PFSK-1 (cell line): ENCODE results near the gene LRRC59.

ENCODE experiments used
- POLR2AphosphoS5 ChIP-seq: IDR thresholded peaks from 2 replicates; pipeline ENCODE4 v1.6.1; 2012; ENCODE audit warnings: low read depth, mild to moderate bottlenecking, control low read depth, low read length, moderate library complexity
- REST ChIP-seq, 2 experiments: IDR thresholded peaks; 2 replicates each; pipeline versions ENCODE4 v1.6.1 to v1.8.0; 2011 to 2012; ENCODE audit warnings: low read depth in 2 of 2, low read length in 2 of 2, control low read depth in 1 of 2, inconsistent platforms in 1 of 2, mild to moderate bottlenecking in 1 of 2, moderate library complexity in 1 of 2; ENCODE audit not compliant: insufficient read depth in 1 of 2

DNA sequence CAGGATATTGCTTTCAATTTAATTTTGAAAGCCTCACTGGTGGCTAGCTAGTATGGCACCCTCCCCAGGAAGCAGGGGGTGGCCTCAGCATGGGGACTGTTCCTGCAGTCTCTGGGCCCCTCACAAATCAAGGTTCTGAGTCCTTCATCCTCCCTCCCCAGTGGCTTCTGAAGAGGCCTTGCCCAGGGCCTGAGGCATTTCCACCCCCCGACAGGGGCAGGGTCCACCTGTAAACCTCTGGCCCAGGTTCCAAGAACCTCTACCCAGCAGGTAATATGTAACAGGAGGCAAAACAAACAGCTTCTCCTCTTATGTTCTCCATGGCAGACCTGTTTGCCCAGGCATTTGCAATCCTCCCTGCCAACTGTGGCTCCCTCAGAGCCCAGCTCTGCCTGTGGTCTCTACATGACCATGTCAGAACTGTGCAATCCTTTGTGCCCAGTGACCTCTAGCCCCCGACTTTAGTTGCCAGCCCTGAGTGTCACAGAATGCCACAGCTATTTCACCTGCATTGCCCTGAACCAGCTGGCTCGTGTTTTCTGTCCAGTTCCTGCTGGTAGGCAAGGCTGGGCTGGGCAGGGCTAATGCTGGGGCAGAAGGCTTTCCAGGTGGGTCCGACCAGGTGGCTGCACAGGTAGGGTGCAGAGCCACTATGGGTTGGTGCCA is 43.0 kb upstream of the LRRC59 start:
- TF ChIP-seq POLR2AphosphoS5 (no peak), REST (IDR thresholded peaks at IDR 0.05; ENCODE audit: insufficient read depth in 1 of 2, low read depth in 2 of 2, low read length in 2 of 2) (no peak)
